Embryonic facial prominence (tissue), 1 donor: Measurements from ENCODE around the gene UGT1A5.

Source experiments
- DNase-seq: peaks from one replicate; pipeline ENCODE4 v3.0.0-alpha.2; 2016; ENCODE audit errors: extremely low spot score

The UGT1A5 gene

GRCh38 chr2:233807966-233808935 is 95.5 kb downstream of the UGT1A5 start:
- DNase-seq: no peak

- no peak for DNase-seq
Measured at GRCh38 chr2:233810385-233810784, 97.7 kb downstream of the UGT1A5 start.

- DNase-seq: no peak
Measured at GRCh38 chr2:233811087-233811486, 98.4 kb downstream of the UGT1A5 start.

GRCh38 chr2:233811732-233812131 is 99.0 kb downstream of the UGT1A5 start:
- DNase-seq: no peak

- no peak for DNase-seq
Measured at GRCh38 chr2:233813236-233814055, 100.7 kb downstream of the UGT1A5 start.

GRCh38 chr2:233814056-233814835 is 101.5 kb downstream of the UGT1A5 start:
- DNase-seq: no peak

- DNase-seq: no peak
Measured at GRCh38 chr2:233815861-233816260, 103.2 kb downstream of the UGT1A5 start.

DNA sequence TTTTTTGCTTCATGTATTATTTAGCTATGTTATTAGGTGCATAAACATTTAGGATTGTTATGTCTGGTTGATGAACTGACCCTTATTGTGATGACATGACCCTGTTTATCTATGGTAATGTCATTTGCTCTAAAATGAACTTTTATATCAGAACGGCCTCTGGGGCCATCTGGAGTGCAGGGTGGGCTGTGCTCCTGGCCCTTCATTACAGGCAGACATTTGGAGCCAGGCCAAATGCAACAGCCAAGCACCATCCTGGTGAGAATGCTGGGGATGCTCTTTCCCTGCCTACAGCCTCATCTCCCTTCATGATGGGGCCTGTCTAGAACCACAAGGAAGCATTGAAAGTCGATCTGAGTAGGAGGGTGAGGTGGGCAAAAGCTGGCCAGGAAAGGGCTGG is 103.6 kb downstream of the UGT1A5 start:
- DNase-seq: no peak

- DNase-seq: no peak
Measured at GRCh38 chr2:233816771-233817170, 104.1 kb downstream of the UGT1A5 start.

GRCh38 chr2:233817361-233817911 is 104.7 kb downstream of the UGT1A5 start:
- no peak for DNase-seq

DNA sequence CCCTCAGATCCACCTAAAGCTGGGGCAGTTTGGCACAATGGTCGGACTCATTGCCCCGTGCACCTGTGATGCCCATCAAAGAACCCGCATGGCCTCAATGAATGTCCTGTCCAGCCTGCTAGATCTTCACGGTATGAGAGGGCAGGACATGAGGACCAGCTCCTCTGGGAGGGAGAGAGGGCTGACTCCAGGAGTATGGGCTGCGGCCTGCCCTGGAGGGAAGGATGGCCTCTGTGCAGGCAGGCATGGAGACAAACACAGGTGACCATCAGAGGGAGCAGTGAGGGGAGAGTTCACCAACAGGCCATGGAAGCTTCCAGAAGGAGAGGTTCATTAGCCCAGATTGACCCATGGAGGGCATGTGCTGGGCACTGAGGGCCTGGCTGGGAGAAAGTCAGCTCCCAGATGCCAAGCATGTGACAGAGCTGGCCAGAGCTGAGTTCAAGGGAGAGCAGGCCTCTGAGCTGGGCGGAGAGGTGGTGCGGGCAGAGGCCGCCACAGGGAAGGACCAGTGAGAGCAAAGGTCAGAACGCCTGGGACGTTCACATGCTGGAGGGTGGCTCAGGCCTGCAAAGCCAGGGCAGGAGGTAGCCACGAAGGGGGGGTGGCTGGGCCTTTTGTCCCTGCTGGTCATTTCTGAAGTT is 105.4 kb downstream of the UGT1A5 start:
- DNase-seq: no peak

DNA sequence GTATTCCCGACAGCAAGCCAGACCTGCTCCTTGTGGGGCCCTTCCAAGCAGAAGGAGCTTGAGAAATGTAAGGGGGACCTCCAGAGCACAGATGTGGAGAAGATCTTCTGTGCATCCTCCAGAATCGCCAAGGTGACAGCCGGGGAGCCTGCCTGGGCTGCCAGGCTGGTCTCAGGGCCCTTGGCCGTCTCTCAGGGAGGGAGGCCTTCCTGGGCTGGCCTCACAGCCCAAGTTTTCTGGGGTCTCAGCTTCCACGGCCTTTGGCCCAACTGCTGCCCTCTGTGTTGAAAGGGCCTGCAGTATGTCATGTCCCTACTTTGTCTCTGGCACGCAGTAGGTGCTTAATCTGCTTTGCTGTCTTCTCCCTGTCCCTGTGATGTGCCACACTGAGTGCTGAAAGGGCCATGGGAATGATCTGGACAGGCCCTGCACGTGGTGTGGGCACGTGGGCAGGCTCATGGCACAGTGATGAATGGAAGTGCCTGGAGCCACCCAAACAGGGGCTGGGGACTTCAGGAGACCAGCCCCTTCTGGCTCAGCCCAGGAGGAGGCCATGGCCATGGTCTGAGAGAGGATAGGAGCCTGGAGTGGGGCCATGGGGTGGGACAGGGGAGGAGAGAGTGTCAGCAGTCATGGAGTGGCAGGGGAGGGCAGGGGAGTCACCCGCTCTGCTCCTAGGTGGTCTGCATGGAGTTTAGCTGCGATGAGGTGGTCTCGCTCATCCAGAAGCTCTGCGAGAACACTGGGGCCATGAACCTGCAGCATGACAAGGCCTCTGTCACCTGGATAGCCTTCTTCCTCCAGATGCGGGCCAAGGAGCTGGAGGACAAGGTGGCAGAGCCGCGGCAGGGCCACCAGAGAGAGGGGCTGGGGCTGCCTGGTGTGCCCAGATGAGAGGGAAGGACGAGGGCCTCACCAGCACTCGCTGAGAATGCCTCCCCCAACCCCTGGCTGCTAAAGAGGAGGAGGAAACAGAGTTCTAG is 106.2 kb downstream of the UGT1A5 start:
- no peak for DNase-seq

DNA sequence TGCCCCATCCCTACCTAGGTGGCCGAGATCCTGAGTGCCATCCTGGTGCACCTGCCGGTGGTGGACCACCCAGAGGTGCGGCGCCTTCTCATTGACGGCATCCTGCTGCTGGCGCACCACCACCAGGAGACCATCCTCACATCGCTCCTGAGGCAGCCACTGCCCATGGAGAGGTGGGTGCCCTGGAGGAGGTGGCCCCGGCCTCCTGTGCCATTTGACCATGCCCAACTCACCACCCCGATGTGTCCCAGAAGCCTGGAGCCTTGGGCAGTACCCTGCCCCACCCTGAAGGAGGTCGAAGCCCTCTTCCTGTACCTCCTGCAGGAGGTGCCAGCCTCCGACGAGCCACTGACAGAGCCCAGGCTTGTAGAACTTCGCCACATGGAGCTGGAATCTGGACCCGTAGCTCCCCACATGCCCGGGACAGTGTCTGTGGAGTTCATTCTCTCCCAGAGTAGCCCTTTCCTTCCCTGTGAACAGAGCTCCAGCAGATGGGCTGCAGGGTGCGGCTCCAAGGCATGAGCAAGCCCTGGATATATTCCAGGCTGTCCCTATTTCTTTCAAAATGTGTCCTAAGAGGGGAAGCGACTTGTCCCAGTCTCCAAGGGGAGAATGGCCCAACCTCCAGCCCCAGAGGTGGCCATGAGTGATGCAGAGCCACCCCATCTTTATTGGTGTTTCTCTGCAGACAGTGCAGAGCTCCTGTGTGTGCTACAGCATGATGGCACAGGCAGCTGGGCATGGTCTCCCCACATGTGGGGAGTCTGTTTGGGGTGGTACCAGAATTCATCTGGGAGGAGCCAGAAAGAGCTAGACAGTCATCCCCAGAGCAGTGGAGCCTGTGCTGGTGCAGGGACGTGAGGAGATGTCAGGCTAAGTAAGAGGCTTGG is 107.4 kb downstream of the UGT1A5 start:
- no peak for DNase-seq

DNA sequence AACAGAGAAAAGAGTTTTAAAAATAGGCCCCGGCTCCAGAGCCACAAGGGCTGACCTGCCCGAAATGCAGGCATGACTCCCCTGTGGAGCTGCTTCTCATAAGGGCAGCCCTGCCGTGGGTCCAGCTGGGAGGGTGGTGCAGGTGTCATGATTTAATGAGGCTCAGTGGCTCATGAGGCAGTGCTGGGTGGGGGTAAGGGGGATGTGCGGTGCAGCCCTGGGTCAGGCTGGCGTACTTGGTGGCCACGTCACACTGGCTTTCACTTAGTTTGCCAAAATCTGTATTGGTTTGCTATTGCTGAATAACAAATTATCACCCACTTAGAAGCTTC is 108.0 kb downstream of the UGT1A5 start:
- DNase-seq: no peak

DNA sequence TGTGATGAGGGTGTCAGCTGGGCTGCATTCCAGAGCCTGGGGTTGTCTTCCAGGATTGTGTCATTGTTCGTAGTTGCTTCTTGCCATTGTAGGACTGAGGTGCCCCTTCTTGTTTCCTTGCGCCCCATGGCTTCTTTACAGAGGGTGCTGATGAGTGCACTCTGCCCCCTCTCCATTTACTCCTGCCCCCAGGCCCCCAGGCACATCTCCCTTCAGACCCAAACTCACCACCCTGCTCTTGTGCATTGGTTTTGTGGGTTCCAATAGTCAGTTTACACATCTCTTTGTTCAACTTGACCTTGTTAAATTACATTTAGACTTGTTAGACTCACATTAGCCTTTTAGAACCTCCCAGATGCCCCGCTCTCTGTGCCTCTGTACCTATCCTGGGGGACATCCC is 108.5 kb downstream of the UGT1A5 start:
- no peak for DNase-seq

DNA sequence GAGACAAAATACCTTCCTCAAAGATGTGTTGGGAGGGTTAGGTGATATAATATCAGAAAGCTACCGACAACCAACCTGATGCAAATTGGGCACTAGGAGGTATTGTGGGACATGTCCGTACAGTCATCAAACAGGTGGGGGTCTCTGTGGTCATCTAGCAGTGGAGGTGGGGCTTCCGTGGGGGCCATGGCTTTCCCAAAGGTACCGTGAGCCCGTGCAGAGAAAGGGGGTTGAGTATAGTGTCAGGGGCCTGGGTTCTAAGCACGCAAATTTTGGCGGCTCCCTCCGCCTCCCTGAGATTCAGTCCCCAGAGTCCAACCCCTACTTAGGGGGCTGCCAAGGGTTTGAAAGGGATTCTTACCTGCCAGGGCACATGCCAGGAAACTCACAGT is 109.0 kb downstream of the UGT1A5 start:
- no peak for DNase-seq

DNA sequence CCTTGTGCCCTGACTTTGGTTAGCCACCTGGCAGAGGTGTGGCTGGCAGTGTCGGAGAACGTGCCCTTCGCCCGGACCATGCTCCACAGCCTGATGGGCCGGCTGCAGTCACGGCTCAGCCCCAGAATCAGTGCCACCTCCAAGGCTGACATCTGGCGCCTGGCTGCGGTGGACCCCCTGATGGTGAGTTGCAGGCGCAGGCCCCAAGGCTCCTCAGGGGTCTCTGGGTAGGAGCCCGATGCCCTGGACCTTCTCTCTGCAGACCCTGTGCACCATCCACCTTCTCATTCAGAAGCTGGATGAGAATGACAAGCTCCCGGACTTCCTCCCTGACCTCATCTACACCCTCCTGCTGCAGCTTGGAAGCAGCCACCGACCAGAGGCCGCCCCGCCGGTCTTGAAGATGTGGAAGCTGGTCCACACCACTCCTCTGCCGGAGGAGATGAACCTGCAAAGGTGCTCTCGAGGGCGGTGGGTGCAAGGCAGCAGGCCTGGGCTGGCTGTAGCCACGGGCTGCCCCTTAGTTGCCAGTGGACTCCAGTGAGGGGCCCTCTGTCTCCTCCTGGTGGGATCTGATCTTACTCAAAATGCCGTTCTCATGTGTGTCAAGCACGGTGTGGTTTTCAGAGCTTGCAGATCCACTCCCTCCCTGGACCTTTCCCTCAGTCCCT is 109.5 kb downstream of the UGT1A5 start:
- DNase-seq: no peak
